HepG2 (cell line): ENCODE measurements around the gene TSEN54. TPM values are rescaled to one million over a fixed set of nuclear protein-coding genes. Genes with fewer than 3 reads are reported as not detected.

Experiments used
- BATF2 ChIP-seq: sonication (generic); formaldehyde crosslinking; IDR thresholded peaks from 2 replicates; pipeline ENCODE4 v1.8.0; 2022; ENCODE audit warnings: mild to moderate bottlenecking, missing genetic modification reagents, moderate library complexity
- ELK4 ChIP-seq: sonication (generic); formaldehyde crosslinking; IDR thresholded peaks from 2 replicates; pipeline ENCODE4 v1.9.0; 2021; ENCODE audit warnings: missing genetic modification reagents, borderline replicate concordance
- FOXA3 ChIP-seq: IDR thresholded peaks from 2 replicates; pipeline ENCODE4 v1.6.1; 2016; ENCODE audit warnings: missing genetic modification reagents, missing compliant biosample characterization
- HMGXB3 ChIP-seq: sonication (generic); formaldehyde crosslinking; IDR thresholded peaks from 2 replicates; pipeline ENCODE4 v1.4.0; 2020; ENCODE audit warnings: missing genetic modification reagents, borderline replicate concordance
- KAT7 ChIP-seq: IDR thresholded peaks from 2 replicates; pipeline ENCODE4 v1.6.1; 2018; ENCODE audit warnings: borderline replicate concordance, missing compliant biosample characterization
- LRRFIP1 ChIP-seq: sonication (generic); formaldehyde crosslinking; conservative IDR thresholded peaks from 2 replicates; pipeline ENCODE4 v1.4.0; 2020; ENCODE audit warnings: missing genetic modification reagents
- PBX3 ChIP-seq: sonication (generic); formaldehyde crosslinking; IDR thresholded peaks from 2 replicates; pipeline ENCODE4 v1.8.1; 2023; ENCODE audit warnings: missing genetic modification reagents, inconsistent platforms, borderline replicate concordance
- POLR2AphosphoS5 ChIP-seq: IDR thresholded peaks from 2 replicates; pipeline ENCODE4 v1.6.1; 2012; ENCODE audit warnings: low read depth, low read length
- RXRB ChIP-seq: IDR thresholded peaks from 2 replicates; pipeline ENCODE4 v1.6.1; 2016; ENCODE audit warnings: borderline replicate concordance, missing genetic modification reagents, missing compliant biosample characterization
- ZBTB4 ChIP-seq: sonication (generic); formaldehyde crosslinking; IDR thresholded peaks from 2 replicates; pipeline ENCODE4 v1.4.0; 2020; ENCODE audit warnings: missing genetic modification reagents, mild to moderate bottlenecking, borderline replicate concordance
- ZNF329 ChIP-seq: sonication (generic); formaldehyde crosslinking; IDR thresholded peaks from 2 replicates; pipeline ENCODE4 v1.9.0; 2021; ENCODE audit warnings: low read depth, mild to moderate bottlenecking, missing genetic modification reagents
- ZNF513 ChIP-seq: sonication (generic); formaldehyde crosslinking; conservative IDR thresholded peaks from 2 replicates; pipeline ENCODE4 v1.5.0; 2020; ENCODE audit warnings: missing genetic modification reagents
- polyA plus RNA-seq, 8 experiments: library from polyadenylated mRNA; depleted of rRNA in 3 of 8; stranded (reverse) in 7 of 8; unstranded in 1 of 8; fragments of >200 nt; fragmentation: Illumina TruSeq in 4 of 8; extraction: Trizol in 4 of 8; gene quantifications; 2 replicates each; pipeline versions ENCODE4 v1.2.1 to v1.2.3, GENCODE V29; 2011 to 2016; ENCODE audit warnings: low read depth in 4 of 8, missing spikeins in 1 of 8, mixed read lengths in 1 of 8; ENCODE audit not compliant: insufficient read depth in 1 of 8
- total RNA-seq, 5 experiments: library from RNA; depleted of rRNA; stranded (reverse); fragments of >200 nt; fragmentation: Illumina TruSeq; extraction: Trizol; gene quantifications; 2 replicates each; pipeline ENCODE4 v1.2.3, GENCODE V29; 2016; ENCODE audit warnings: low read depth in 1 of 5

Gene TSEN54
- total and polyA plus RNA-seq, 2 of the 13 experiments (the other 11 are each of a cell fraction or from before 2014, with no cell fraction given), result 62.9 to 63.3 TPM

GRCh38 chr17:75557075-75557851 is 40.9 kb downstream of the TSEN54 start (continued):
- TF ChIP-seq ELK4 (CRISPR knock-in tag) (no peak), FOXA3 (CRISPR knock-in tag) (peak; percentile 97), HMGXB3 (peak; percentile 91), BATF2 (CRISPR knock-in tag) (no peak), POLR2AphosphoS5 (peak; percentile 72; the same call in 1 of the 2 replicates), ZNF513 (CRISPR knock-in tag) (no peak), PBX3 (CRISPR knock-in tag) (no peak), KAT7 (CRISPR knock-in tag) (peak; percentile 50), RXRB (CRISPR knock-in tag) (peak; percentile 90), ZBTB4 (CRISPR knock-in tag) (peak; percentile 91; the same call in 1 of the 2 replicates), ZNF329 (CRISPR knock-in tag) (peak; percentile 99), LRRFIP1 (CRISPR knock-in tag) (no peak)
